ENCODE data around the gene RNF227. TPM values are rescaled to one million over a fixed set of nuclear protein-coding genes. Genes with fewer than 3 reads are reported as not detected.

RNF227 gene
- total and polyA plus RNA-seq, 2 of the 8 experiments (the other 6 are each of a cell fraction or from before 2014, with no cell fraction given): 0.63 to 1.7 TPM

GRCh38 chr17:7897090-7897489, 19.0 kb downstream of the RNF227 start:
- ChIA-PET POLR2A (ENCODE audit: partially characterized antibody) (no interaction called here), CTCF (ENCODE audit: partially characterized antibody) (interaction anchor here (1.0 to 2.9 kb wide), 9 partner anchors 15 to 153 kb away, joined by 3 to 11 read pairs (median 3); no protein-coding TSS in a partner anchor)
- H3K4me1 ChIP-seq (replicated peaks in 1 of 4; ENCODE audit: control insufficient read depth in 3 of 4, insufficient read depth in 4 of 4, low read length in 3 of 4): no peaks in the 10 kb centered on the region
- 93% methylated on average over 13 of the region's 13 CpGs; no CpG with 5 or more reads in 1 of the 2 experiments for WGBS, 2 experiments (ENCODE audit: extremely low coverage in 1 of 2, insufficient coverage in 1 of 2, insufficient read length in 1 of 2, insufficient replicate concordance in 2 of 2, low coverage in 1 of 2, low lambda C conversion rate in 2 of 2, missing lambda C conversion rate in 1 of 2)
- H4K91ac ChIP-seq (replicated peaks; ENCODE audit: insufficient read length, low read length): no peak overlapping the region
- H3K79me2 ChIP-seq (ENCODE audit: control insufficient read depth in 1 of 2, insufficient read depth in 2 of 2, low read length in 2 of 2): no peaks in the 10 kb centered on the region
- H2BK20ac ChIP-seq (ENCODE audit: low read length): no peak overlapping the region
- no peak for FAIRE-seq
- H3K9ac ChIP-seq (replicated peaks in 1 of 4; ENCODE audit: extremely low read depth in 1 of 4, low read depth in 3 of 4, low read length in 3 of 4): no peak overlapping the region
- H4K5ac ChIP-seq (ENCODE audit: insufficient read length, low read depth, low read length): no peak overlapping the region
- H3K27ac ChIP-seq (ENCODE audit: low read depth, low read length): no peak overlapping the region
- H2BK15ac ChIP-seq (ENCODE audit: low read length): no peak overlapping the region
- H2BK12ac ChIP-seq (ENCODE audit: low read depth, low read length): no peak overlapping the region
- H3K4me2 ChIP-seq (ENCODE audit: insufficient read depth in 1 of 2, low read depth in 2 of 2, low read length in 2 of 2): no peak overlapping the region
- H2AK5ac ChIP-seq (ENCODE audit: low read depth, low read length): no peak overlapping the region
- H2BK120ac ChIP-seq (replicated peaks; ENCODE audit: low read depth, low read length): no peak overlapping the region
- no peak overlapping the region for H2BK5ac ChIP-seq (ENCODE audit: low read depth, low read length)
- H3K36me3 ChIP-seq (ENCODE audit: control insufficient read depth in 2 of 4, insufficient read depth in 4 of 4, low read length in 3 of 4): peaks cover 0 to 5% (median 2%) of the 10 kb centered on the region in 4 experiments; a peak in 3 of 8 replicates
- H3K14ac ChIP-seq (ENCODE audit: insufficient read length): no peak overlapping the region
- no peaks in the 10 kb centered on the region for H3K27me3 ChIP-seq (replicated peaks in 1 of 4; ENCODE audit: control insufficient read depth in 3 of 4, extremely low read depth in 1 of 4, insufficient read depth in 3 of 4, low read length in 3 of 4)
- H3K9me3 ChIP-seq (ENCODE audit: insufficient read depth in 2 of 2, low read depth in 1 of 2, low read length in 1 of 2): no peaks in the 10 kb centered on the region; a peak in 1 of 4 replicates
- DNase-seq (ENCODE audit: low read depth in 1 of 2, low spot score in 2 of 2): no peak
- no peak overlapping the region for H3K23ac ChIP-seq (ENCODE audit: insufficient read length)
- H3K4me3 ChIP-seq (ENCODE audit: extremely low read depth in 1 of 4, insufficient read depth in 2 of 4, low read depth in 3 of 4, low read length in 4 of 4): no peak overlapping the region
- H3K56ac ChIP-seq (replicated peaks; ENCODE audit: insufficient read length, low read depth, low read length): no peak overlapping the region
- H4K20me1 ChIP-seq (replicated peaks in 1 of 2; ENCODE audit: control insufficient read depth in 1 of 2, insufficient read depth in 2 of 2, low read length in 2 of 2): no peaks in the 10 kb centered on the region
- no peak overlapping the region for H3K4ac ChIP-seq (replicated peaks; ENCODE audit: insufficient read length, low read depth, low read length)
- H4K8ac ChIP-seq (ENCODE audit: extremely low read depth, insufficient read depth, low read length): no peak overlapping the region
- no peak overlapping the region for H2AFZ ChIP-seq (ENCODE audit: low read length)
- no peak overlapping the region for H3K18ac ChIP-seq (ENCODE audit: extremely low read depth, low read length)
- no peaks in the 10 kb centered on the region for H3K79me1 ChIP-seq (ENCODE audit: low read depth, low read length)
- no peaks in the 10 kb centered on the region for H3K23me2 ChIP-seq (ENCODE audit: low read depth, low read length)
- TF ChIP-seq CREB1 (IDR thresholded peaks at IDR 0.05) (no peak), RNF2 (IDR thresholded peaks at IDR 0.05; ENCODE audit: borderline replicate concordance, low read depth, low read length, missing control alignments, poor library complexity, severe bottlenecking) (no peak), TAF7 (optimal IDR thresholded peaks at IDR 0.05; ENCODE audit: borderline replicate concordance, low read depth, low read length) (no peak), RAD21 (IDR thresholded peaks at IDR 0.05 in 1 of 2, conservative IDR thresholded peaks at IDR 0.05 in 1 of 2; ENCODE audit: low read depth in 2 of 2, low read length in 2 of 2) (no peak), CBX8 (IDR thresholded peaks at IDR 0.05; ENCODE audit: borderline replicate concordance, low read depth, low read length) (no peak), CEBPB (IDR thresholded peaks at IDR 0.05; ENCODE audit: low read depth, low read length) (no peak), E2F6 (IDR thresholded peaks at IDR 0.05) (no peak), ATF2 (IDR thresholded peaks at IDR 0.05; ENCODE audit: low read length) (no peak), JUN (IDR thresholded peaks at IDR 0.05; ENCODE audit: low read depth, low read length) (no peak), SIRT6 (IDR thresholded peaks at IDR 0.05; ENCODE audit: low read length) (no peak), SIN3A (conservative IDR thresholded peaks at IDR 0.05 in 1 of 2, IDR thresholded peaks at IDR 0.05 in 1 of 2; ENCODE audit: low read depth in 1 of 2, low read length in 2 of 2) (no peak)

All from H1 (cell line).